B cell (primary cell): ENCODE data around the gene GFOD1.

Experiments
- CTCF ChIP-seq: fragments of 200-600 bp; IDR thresholded peaks from one replicate; pipeline ENCODE4 v1.8.0; 2022; ENCODE audit warnings: antibody characterized with exemption, mild to moderate bottlenecking
- EZH2 ChIP-seq: IDR thresholded peaks from 2 replicates; pipeline ENCODE4 v1.6.1; 2012; ENCODE audit warnings: borderline replicate concordance, low read depth, mild to moderate bottlenecking, moderate library complexity, low read length; ENCODE audit not compliant: insufficient read depth, poor library complexity, severe bottlenecking

GRCh38 chr6:13444604-13445003 lies 42.8 kb downstream of the GFOD1 start:
- TF ChIP-seq CTCF (no peak), EZH2 (no peak)
